HL-60 (cell line): ENCODE results near the gene CASP7.

Source experiments
- GABPA ChIP-seq: IDR thresholded peaks from 2 replicates; pipeline ENCODE4 v1.6.1; 2012; ENCODE audit warnings: low read depth
- POLR2AphosphoS5 ChIP-seq: IDR thresholded peaks from 2 replicates; pipeline ENCODE4 v1.6.1; 2012; ENCODE audit warnings: low read depth
- TF ChIP-seq, protein P1 (sequence below): IDR thresholded peaks from one replicate; pipeline ENCODE4 v1.5.1; 2011; ENCODE audit warnings: low read length, control low read depth, inconsistent platforms; ENCODE audit not compliant: insufficient read depth
- TF ChIP-seq, protein P2 (sequence below): IDR thresholded peaks from 2 replicates; pipeline ENCODE4 v1.6.1; 2012; ENCODE audit warnings: low read depth; ENCODE audit not compliant: insufficient replicate concordance

DNA sequence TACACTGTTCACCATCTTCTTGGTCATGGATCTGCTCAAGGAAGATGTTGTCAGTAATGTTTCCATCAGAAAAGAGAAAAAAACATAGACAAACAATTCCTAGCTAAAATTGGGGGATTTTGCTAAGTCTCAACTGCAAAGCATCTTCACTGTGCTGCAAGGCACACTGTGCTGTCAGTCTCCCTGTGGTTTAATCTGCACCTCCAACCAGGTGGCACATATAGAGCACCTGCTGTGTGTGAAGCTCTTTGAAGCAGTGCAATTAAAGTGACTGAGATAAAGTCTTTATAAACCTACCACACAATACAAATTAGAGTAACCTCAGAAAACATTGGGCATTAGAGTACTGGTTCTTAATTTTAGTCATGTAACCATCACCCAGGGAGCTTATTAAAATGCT is 22.2 kb upstream of the CASP7 start:
- TF ChIP-seq, protein P1, sequence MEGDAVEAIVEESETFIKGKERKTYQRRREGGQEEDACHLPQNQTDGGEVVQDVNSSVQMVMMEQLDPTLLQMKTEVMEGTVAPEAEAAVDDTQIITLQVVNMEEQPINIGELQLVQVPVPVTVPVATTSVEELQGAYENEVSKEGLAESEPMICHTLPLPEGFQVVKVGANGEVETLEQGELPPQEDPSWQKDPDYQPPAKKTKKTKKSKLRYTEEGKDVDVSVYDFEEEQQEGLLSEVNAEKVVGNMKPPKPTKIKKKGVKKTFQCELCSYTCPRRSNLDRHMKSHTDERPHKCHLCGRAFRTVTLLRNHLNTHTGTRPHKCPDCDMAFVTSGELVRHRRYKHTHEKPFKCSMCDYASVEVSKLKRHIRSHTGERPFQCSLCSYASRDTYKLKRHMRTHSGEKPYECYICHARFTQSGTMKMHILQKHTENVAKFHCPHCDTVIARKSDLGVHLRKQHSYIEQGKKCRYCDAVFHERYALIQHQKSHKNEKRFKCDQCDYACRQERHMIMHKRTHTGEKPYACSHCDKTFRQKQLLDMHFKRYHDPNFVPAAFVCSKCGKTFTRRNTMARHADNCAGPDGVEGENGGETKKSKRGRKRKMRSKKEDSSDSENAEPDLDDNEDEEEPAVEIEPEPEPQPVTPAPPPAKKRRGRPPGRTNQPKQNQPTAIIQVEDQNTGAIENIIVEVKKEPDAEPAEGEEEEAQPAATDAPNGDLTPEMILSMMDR = no peak
- TF ChIP-seq POLR2AphosphoS5 (no peak), GABPA (no peak)
- TF ChIP-seq, protein P2, sequence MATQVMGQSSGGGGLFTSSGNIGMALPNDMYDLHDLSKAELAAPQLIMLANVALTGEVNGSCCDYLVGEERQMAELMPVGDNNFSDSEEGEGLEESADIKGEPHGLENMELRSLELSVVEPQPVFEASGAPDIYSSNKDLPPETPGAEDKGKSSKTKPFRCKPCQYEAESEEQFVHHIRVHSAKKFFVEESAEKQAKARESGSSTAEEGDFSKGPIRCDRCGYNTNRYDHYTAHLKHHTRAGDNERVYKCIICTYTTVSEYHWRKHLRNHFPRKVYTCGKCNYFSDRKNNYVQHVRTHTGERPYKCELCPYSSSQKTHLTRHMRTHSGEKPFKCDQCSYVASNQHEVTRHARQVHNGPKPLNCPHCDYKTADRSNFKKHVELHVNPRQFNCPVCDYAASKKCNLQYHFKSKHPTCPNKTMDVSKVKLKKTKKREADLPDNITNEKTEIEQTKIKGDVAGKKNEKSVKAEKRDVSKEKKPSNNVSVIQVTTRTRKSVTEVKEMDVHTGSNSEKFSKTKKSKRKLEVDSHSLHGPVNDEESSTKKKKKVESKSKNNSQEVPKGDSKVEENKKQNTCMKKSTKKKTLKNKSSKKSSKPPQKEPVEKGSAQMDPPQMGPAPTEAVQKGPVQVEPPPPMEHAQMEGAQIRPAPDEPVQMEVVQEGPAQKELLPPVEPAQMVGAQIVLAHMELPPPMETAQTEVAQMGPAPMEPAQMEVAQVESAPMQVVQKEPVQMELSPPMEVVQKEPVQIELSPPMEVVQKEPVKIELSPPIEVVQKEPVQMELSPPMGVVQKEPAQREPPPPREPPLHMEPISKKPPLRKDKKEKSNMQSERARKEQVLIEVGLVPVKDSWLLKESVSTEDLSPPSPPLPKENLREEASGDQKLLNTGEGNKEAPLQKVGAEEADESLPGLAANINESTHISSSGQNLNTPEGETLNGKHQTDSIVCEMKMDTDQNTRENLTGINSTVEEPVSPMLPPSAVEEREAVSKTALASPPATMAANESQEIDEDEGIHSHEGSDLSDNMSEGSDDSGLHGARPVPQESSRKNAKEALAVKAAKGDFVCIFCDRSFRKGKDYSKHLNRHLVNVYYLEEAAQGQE = no peak
